Sigmoid colon (tissue), 4 donors: ENCODE results near the gene FKBP14.
A peak's percentile ranks its signal among the peaks of the same experiment; 100 is the strongest.

Experiments used
- CTCF ChIP-seq, 4 experiments: fragments of 450-650 bp in 3 of 4; fragments of 200-600 bp in 1 of 4; IDR thresholded peaks; one replicate each; pipeline ENCODE4 v1.5.1; 2016 to 2019; ENCODE audit warnings: antibody characterized with exemption in 4 of 4, mild to moderate bottlenecking in 3 of 4, moderate library complexity in 2 of 4
- EP300 ChIP-seq, 4 donors: sonication (generic); formaldehyde crosslinking; IDR thresholded peaks; one replicate each; pipeline ENCODE4 v1.6.1; 2017; ENCODE audit warnings: antibody characterized with exemption in 4 of 4
- POLR2AphosphoS5 ChIP-seq, 4 donors: sonication (generic); formaldehyde crosslinking; IDR thresholded peaks; one replicate each; pipeline ENCODE4 v1.6.1; 2017; ENCODE audit warnings: antibody characterized with exemption in 4 of 4

- TF ChIP-seq CTCF (IDR thresholded peaks at IDR 0.05) (no peak), POLR2AphosphoS5 (IDR thresholded peaks at IDR 0.05) (peak; percentile 9 to 72 (median 58)), EP300 (IDR thresholded peaks at IDR 0.05) (no peak)
Measured at GRCh38 chr7:29989257-29989995, 37.1 kb downstream of the FKBP14 start, which contains the start of gene SCRN1.
